ENCODE measurements around the gene DCAF11. TPM values are rescaled to one million over a fixed set of nuclear protein-coding genes. Genes with fewer than 3 reads are reported as not detected.

DCAF11 gene
- total and polyA plus RNA-seq, 2 of the 13 experiments (the other 11 are each of a cell fraction or from before 2014, with no cell fraction given), result 150 to 257 TPM

GRCh38 chr14:24135834-24136683 lies 21.5 kb downstream of the DCAF11 start, which contains the start of gene PSME1 (continued):
- TF ChIP-seq ZNF274 (CRISPR knock-in tag; IDR thresholded peaks at IDR 0.05) (peak; percentile 95), ZFP1 (CRISPR knock-in tag; IDR thresholded peaks at IDR 0.05) (no peak; the same call in 1 of the 2 replicates), MEF2D (CRISPR knock-in tag; IDR thresholded peaks at IDR 0.05) (peak; percentile 89; the same call in 1 of the 2 replicates), NR1H2 (CRISPR knock-in tag; IDR thresholded peaks at IDR 0.05; ENCODE audit: borderline replicate concordance, low read depth) (no peak; the same call in 1 of the 2 replicates), ZNF251 (CRISPR knock-in tag; IDR thresholded peaks at IDR 0.05) (no peak), CBFB (CRISPR knock-in tag; IDR thresholded peaks at IDR 0.05) (peak; percentile 77; the same call in 1 of the 2 replicates), ZFP36 (IDR thresholded peaks at IDR 0.05; ENCODE audit: borderline replicate concordance, low read depth, low read length, partially characterized antibody) (no peak), ZNF672 (CRISPR knock-in tag; IDR thresholded peaks at IDR 0.05) (no peak), GATAD1 (CRISPR knock-in tag; IDR thresholded peaks at IDR 0.05) (peak; percentile 73), ZMAT3 (CRISPR knock-in tag; conservative IDR thresholded peaks at IDR 0.05) (no peak; the same call in 1 of the 2 replicates), TARDBP (CRISPR knock-in tag; IDR thresholded peaks at IDR 0.05) (peak; percentile 11; the same call in 1 of the 2 replicates), ZHX2 (IDR thresholded peaks at IDR 0.05; ENCODE audit: low read depth) (no peak; the same call in 1 of the 2 replicates), ZHX2 (CRISPR knock-in tag; IDR thresholded peaks at IDR 0.05; ENCODE audit: borderline replicate concordance) (0 out of 2 replicates have a peak, but pooled peaks have one; percentile 89), ZNF556 (CRISPR knock-in tag; IDR thresholded peaks at IDR 0.05; ENCODE audit: borderline replicate concordance) (no peak; the same call in 1 of the 2 replicates), ZNF773 (CRISPR knock-in tag; IDR thresholded peaks at IDR 0.05; ENCODE audit: borderline replicate concordance) (peak; percentile 86; the same call in 1 of the 2 replicates), ZNF607 (CRISPR knock-in tag; IDR thresholded peaks at IDR 0.05; ENCODE audit: borderline replicate concordance) (no peak), PRDM4 (CRISPR knock-in tag; IDR thresholded peaks at IDR 0.05; ENCODE audit: borderline replicate concordance) (peak; percentile 71), GPBP1L1 (CRISPR knock-in tag; IDR thresholded peaks at IDR 0.05) (no peak), CCAR2 (optimal IDR thresholded peaks at IDR 0.05; ENCODE audit: low read depth, low read length) (no peak), ZNF891 (CRISPR knock-in tag; IDR thresholded peaks at IDR 0.05) (no peak)
